Activated CD4-positive, alpha-beta T cell treated with anti-CD3 and anti-CD28 coated beads, Interleukin-2, amount 10 ng/mL, durations not matched to agents 7 days and 5 days (primary cell): Measurements from ENCODE around the gene DLGAP4. TPM values are rescaled to one million over a fixed set of nuclear protein-coding genes. Genes with fewer than 3 reads are reported as not detected.
A peak's percentile ranks its signal among the peaks of the same experiment; 100 is the strongest.
"Not testable (repeated sequence)": the region's sequence is repeated elsewhere in the genome, so short reads cannot be mapped to it uniquely, and the experiment has no call there.

Experiments
- CTCF ChIA-PET: fragments of 350-600 bp; sonication (Branson Sonifier 250); formaldehyde crosslinking; loops from one replicate; lab custom pipeline; 2021; ENCODE audit warnings: antibody characterized with exemption; lab: Charles Lee
- POLR2A ChIA-PET: fragments of 350-600 bp; sonication (Branson Sonifier 250); formaldehyde crosslinking; loops from one replicate; lab custom pipeline; 2021; ENCODE audit warnings: antibody characterized with exemption; lab: Charles Lee
- DNase-seq: peaks from one replicate; pipeline ENCODE4 v3.0.0-alpha.2; 2020
- H3K27ac Mint-ChIP-seq: one replicate; pipeline ENCODE4 v1.8.0; 2021; ENCODE audit warnings: mild to moderate bottlenecking, moderate library complexity, mixed read lengths
- H3K27me3 Mint-ChIP-seq: one replicate; pipeline ENCODE4 v1.8.0; 2021; ENCODE audit warnings: mixed read lengths
- H3K36me3 Mint-ChIP-seq: one replicate; pipeline ENCODE4 v1.8.0; 2021; ENCODE audit warnings: low read depth, mixed read lengths
- H3K4me1 Mint-ChIP-seq: one replicate; pipeline ENCODE4 v1.8.0; 2021; ENCODE audit warnings: mixed read lengths
- H3K4me3 Mint-ChIP-seq: one replicate; pipeline ENCODE4 v1.8.0; 2021; ENCODE audit warnings: mild to moderate bottlenecking, moderate library complexity, mixed read lengths
- H3K9me3 Mint-ChIP-seq: one replicate; pipeline ENCODE4 v1.8.0; 2021; ENCODE audit warnings: mixed read lengths
- total RNA-seq, 2 experiments: library from RNA; stranded (reverse); gene quantifications; one replicate each; pipeline ENCODE4 v1.2.3, GENCODE V29; 2021

Gene DLGAP4
- total RNA-seq, 2 experiments from 2014 or later: 26.2 to 29.5 TPM

DNA sequence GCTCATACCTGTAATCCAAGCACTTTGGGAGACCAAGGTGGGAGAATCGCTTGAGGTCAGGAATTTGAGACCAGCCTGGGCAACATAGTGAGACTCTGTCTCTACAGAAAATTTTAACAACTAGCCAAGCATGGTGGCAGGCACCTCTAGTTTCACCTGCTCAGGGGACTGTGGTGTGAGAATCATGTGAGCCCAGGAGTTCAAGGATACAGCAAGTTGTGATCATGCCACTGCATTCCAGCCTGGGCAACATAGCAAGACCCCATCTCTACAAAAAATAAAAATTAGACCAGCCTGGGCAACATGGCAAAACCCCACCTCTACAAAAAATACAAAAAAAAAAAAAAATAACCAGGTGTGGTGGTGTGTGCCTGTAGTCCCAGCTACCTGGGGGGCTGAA lies 73.8 kb downstream of the DLGAP4 start:
- DNase-seq, H3K9me3 Mint-ChIP-seq, POLR2A ChIA-PET, H3K27me3 Mint-ChIP-seq, H3K4me1 Mint-ChIP-seq, H3K4me3 Mint-ChIP-seq, H3K27ac Mint-ChIP-seq, H3K36me3 Mint-ChIP-seq: not testable (repeated sequence)
- CTCF ChIA-PET: interaction anchor here (0.6 to 1.1 kb wide), 2 partner anchors 10 to 26 kb away, joined by 3 to 4 read pairs; no protein-coding TSS in a partner anchor

DNA sequence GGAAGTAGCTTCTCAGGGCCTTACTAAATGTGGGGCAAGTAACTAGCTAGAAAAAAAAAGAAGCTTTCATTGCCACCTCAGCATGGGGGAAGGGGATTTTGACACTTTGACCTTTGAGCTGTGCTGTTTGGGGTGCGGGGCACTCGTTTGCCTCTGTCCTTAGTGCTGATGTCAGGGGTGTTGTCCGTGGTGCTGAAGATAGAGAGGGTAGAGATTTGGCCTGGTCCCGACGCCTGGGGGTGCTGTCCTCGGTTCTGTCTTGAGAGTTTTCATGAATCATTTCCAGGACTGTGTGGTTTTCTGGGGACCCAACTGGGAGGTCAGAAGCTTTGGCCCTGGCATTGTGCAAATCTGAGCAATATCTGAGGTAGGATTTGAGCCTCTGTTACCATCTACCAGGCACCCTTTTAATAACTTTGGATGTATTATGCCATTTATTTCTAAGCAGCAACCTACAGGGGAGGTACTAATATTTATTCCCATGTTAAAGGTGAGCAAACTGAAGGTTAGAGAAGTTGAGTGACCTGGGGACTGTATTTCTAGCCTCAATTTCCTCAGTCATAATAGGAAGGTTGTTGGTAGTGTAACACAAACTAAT lies 78.0 kb downstream of the DLGAP4 start:
- Mint-ChIP-seq H3K36me3 (no peaks in the 10 kb centered on the region), H3K27me3 (no peaks in the 10 kb centered on the region), H3K27ac (no peak overlapping the region), H3K4me3 (no peak overlapping the region), H3K9me3 (no peaks in the 10 kb centered on the region), H3K4me1 (no peaks in the 10 kb centered on the region)
- DNase-seq: peak; percentile 64
- ChIA-PET POLR2A (interaction anchor here (0.6 kb wide), 1 partner anchor 16 kb away, joined by 5 read pairs; no protein-coding TSS in a partner anchor), CTCF (interaction anchor here (0.7 to 1.2 kb wide), 2 partner anchors 16 to 184 kb away, joined by 3 read pairs; no protein-coding TSS in a partner anchor)

DNA sequence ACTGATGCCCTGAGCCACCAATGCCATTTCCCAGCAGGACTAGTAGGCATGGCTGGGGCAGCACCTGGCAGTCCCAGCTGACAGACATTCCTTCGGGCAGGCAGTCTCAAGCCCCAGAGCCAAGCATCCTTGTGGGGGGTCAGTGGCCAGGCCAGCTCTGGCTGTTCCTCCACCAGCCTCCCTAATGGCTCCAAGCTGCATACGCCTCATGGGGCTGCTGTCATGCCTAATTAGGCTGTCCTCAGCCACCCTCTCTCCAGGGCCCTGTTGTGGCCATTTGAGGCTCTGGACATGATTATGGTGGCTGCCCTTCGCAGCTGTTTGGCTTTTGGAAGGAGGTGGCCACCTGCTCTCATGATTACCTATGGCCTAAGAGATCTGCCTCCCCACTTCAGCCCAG lies 79.4 kb downstream of the DLGAP4 start:
- ChIA-PET POLR2A (no interaction called here), CTCF (no interaction called here)
- Mint-ChIP-seq H3K4me1 (no peaks in the 10 kb centered on the region), H3K36me3 (no peaks in the 10 kb centered on the region), H3K27ac (no peak overlapping the region), H3K9me3 (no peaks in the 10 kb centered on the region), H3K27me3 (no peaks in the 10 kb centered on the region), H3K4me3 (no peak overlapping the region)
- DNase-seq: no peak

- DNase-seq: no peak
- H3K36me3 Mint-ChIP-seq: no peaks in the 10 kb centered on the region
- ChIA-PET POLR2A (no interaction called here), CTCF (no interaction called here)
- H3K4me1 Mint-ChIP-seq: no peaks in the 10 kb centered on the region
- no peaks in the 10 kb centered on the region for H3K27me3 Mint-ChIP-seq
- H3K4me3 Mint-ChIP-seq: no peak overlapping the region
- no peak overlapping the region for H3K27ac Mint-ChIP-seq
- H3K9me3 Mint-ChIP-seq: no peaks in the 10 kb centered on the region
Observed at GRCh38 chr20:36386236-36386635, 80.1 kb downstream of the DLGAP4 start.

DNA sequence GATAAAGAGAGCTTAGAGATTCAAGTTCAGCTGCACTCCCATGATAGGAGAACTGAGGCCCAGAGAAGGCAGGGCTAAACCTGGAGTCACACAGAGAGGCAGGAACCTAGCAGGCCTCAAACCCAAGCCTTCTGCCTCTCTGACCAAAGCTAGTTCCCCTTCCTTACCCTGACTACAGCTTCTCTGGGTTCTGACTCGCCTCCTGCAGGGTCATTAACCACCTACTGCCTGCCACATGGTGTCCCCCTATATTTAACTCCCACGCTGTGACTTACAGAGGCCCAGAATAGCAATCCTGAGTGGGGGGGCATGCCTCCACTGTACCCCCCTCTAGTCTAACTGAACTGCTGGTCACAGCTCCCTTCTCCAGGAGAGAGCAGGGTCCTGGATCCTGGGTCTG lies 84.1 kb downstream of the DLGAP4 start:
- Mint-ChIP-seq H3K9me3 (no peaks in the 10 kb centered on the region), H3K4me1 (no peaks in the 10 kb centered on the region), H3K36me3 (no peaks in the 10 kb centered on the region), H3K27me3 (no peaks in the 10 kb centered on the region), H3K4me3 (no peak overlapping the region), H3K27ac (no peak overlapping the region)
- CTCF ChIA-PET: interaction anchor here (0.9 to 1.2 kb wide), 2 partner anchors 9 to 10 kb away, joined by 4 to 5 read pairs; no protein-coding TSS in a partner anchor
- DNase-seq: no peak
- POLR2A ChIA-PET: no interaction called here

DNA sequence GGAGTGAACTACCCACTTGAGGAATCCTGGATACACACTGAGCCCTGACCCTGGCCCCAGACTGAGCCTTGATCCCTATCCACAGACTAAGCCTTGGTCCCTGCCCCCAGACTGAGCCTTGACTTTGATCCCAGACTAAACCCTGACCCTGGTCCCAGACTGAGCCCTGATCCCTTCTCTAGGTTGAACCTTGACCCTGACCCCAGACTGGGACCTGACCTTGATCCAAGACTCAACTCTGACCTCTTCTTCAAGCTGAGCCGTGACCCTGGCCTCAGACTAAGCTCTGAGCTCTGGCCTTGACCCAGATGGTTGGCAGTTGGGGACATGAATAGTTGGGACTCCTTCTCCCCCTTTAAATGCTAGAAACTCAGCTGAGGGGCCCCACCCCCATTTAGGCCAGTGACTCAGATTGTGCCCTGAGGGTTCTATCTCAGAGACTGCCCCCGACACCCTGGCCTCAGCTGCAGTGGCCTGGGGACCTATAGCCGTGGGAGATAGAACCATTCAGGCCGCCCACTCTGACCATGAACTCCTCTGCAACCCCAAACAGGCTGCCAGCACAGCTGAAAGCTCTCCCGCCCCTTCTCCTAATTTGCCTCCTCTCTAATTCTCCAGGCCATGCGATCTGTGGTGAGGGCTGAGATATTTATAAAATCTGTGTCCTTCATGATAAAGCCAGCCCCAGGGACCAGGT lies 84.7 kb downstream of the DLGAP4 start:
- CTCF ChIA-PET: interaction anchor here (1.2 kb wide), 1 partner anchor 9 kb away, joined by 5 read pairs; no protein-coding TSS in a partner anchor
- H3K27ac Mint-ChIP-seq: no peak overlapping the region
- no peak overlapping the region for H3K4me3 Mint-ChIP-seq
- H3K36me3 Mint-ChIP-seq: no peaks in the 10 kb centered on the region
- H3K9me3 Mint-ChIP-seq: no peaks in the 10 kb centered on the region
- POLR2A ChIA-PET: no interaction called here
- H3K27me3 Mint-ChIP-seq: no peaks in the 10 kb centered on the region
- no peak for DNase-seq
- no peaks in the 10 kb centered on the region for H3K4me1 Mint-ChIP-seq

- H3K36me3 Mint-ChIP-seq: no peaks in the 10 kb centered on the region
- no peaks in the 10 kb centered on the region for H3K27me3 Mint-ChIP-seq
- H3K9me3 Mint-ChIP-seq: peaks cover 3% of the 10 kb centered on the region
- ChIA-PET CTCF (no interaction called here), POLR2A (no interaction called here)
- no peak overlapping the region for H3K4me3 Mint-ChIP-seq
- H3K4me1 Mint-ChIP-seq: no peaks in the 10 kb centered on the region
- DNase-seq: no peak
- H3K27ac Mint-ChIP-seq: no peak overlapping the region
Observed at GRCh38 chr20:36391456-36391855, 85.3 kb downstream of the DLGAP4 start.

DNA sequence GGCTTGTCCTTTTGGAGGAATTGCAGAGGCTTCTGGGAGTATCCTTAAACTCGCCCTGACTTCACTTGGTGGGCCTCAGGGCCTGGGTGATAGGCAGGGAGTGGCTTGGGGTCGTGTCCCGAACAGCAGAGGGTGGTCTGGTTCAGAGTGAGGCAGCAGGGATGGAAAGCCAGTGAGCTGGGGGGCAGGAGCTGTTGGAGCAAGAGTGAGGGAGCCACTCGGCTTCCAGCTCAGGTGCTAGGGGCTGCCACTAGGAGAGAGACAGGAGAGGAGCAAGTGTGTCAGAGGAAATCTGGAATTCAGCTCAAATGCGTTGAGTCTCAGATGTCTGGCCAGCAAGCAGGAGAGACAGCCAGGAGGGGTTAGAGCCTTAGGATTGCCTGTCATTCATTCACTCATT lies 85.8 kb downstream of the DLGAP4 start:
- Mint-ChIP-seq H3K4me3 (no peak overlapping the region), H3K36me3 (no peaks in the 10 kb centered on the region), H3K4me1 (no peaks in the 10 kb centered on the region), H3K9me3 (peaks cover 4% of the 10 kb centered on the region), H3K27me3 (no peaks in the 10 kb centered on the region), H3K27ac (no peak overlapping the region)
- CTCF ChIA-PET: no interaction called here
- no peak for DNase-seq
- POLR2A ChIA-PET: no interaction called here

DNA sequence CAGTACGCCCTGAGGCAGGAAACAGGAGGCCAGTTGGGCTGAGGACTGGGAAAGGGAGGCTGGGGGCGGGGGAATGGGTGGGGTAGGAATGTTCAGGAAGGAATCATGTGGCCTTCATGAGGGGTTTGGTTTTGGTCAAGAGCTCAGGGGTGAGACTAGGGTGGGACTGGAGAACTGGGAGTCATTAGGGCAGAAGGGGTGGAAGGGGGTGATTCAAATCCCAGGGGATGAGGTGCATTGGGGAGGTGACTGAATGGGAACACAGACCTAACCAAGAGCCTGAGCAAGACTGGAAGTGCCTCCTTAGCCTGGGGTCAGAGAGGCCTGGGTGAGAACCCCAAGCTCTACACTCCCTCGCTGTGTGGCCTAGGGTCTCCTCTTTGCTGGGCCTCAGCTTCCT lies 86.8 kb downstream of the DLGAP4 start:
- ChIA-PET POLR2A (no interaction called here), CTCF (no interaction called here)
- no peaks in the 10 kb centered on the region for H3K4me1 Mint-ChIP-seq
- H3K4me3 Mint-ChIP-seq: no peak overlapping the region
- H3K27ac Mint-ChIP-seq: no peak overlapping the region
- no peak for DNase-seq
- H3K27me3 Mint-ChIP-seq: no peaks in the 10 kb centered on the region
- no peaks in the 10 kb centered on the region for H3K36me3 Mint-ChIP-seq
- H3K9me3 Mint-ChIP-seq: peaks cover 4% of the 10 kb centered on the region

DNA sequence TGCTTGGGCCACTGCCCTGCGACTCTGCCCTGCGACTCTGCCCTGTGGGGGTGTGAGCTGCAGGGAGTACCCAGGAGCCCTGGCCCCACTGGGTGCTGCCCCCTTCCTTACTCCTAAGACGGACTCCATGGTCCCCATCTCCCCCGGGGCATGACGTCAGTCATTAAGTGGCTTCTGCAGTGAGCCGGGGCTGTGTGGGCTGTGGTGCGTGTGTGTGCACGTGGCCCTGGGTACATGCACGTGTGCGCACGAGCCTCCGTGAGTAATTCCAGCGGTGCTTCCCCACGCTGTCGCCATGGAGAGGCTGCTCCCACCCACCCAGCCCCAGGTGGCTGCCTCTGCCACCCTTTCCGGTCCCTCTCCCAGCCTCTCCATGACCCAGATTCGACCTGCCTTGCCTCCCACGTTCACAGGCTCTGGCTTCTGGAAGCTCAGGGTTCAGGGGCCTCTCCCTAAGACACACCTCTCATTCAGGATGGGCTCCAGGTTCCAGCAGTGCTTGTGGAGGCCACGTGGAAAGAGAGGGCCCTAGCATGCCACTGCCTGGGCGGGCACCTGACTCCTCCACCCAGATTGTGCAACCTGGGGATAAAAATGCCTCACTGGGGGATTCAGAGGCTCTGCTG lies 88.3 kb downstream of the DLGAP4 start:
- no peaks in the 10 kb centered on the region for H3K36me3 Mint-ChIP-seq
- peaks cover 5% of the 10 kb centered on the region for H3K27me3 Mint-ChIP-seq
- no peak overlapping the region for H3K27ac Mint-ChIP-seq
- CTCF ChIA-PET: no interaction called here
- no peak for DNase-seq
- no peaks in the 10 kb centered on the region for H3K4me1 Mint-ChIP-seq
- H3K4me3 Mint-ChIP-seq: no peak overlapping the region
- POLR2A ChIA-PET: no interaction called here
- H3K9me3 Mint-ChIP-seq: peaks cover 4% of the 10 kb centered on the region

DNA sequence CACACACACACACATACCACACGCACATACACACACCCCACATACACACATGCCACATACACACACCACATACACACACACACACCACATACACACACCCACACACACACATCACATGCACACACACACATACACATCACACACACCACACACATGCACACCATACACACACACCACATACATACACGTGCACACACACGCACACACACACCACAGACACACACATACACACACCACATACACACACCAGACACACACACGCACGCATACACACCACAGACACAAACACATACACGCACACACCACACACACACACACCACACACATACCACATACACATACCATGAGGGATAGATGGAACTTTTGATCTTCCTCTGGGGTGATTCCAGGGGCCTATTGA lies 90.2 kb downstream of the DLGAP4 start:
- ChIA-PET CTCF (no interaction called here), POLR2A (no interaction called here)
- Mint-ChIP-seq H3K4me1 (no peaks in the 10 kb centered on the region), H3K4me3 (no peak overlapping the region), H3K36me3 (no peaks in the 10 kb centered on the region), H3K9me3 (peaks cover 4% of the 10 kb centered on the region), H3K27me3 (peaks cover 10% of the 10 kb centered on the region), H3K27ac (no peak overlapping the region)
- DNase-seq: no peak

DNA sequence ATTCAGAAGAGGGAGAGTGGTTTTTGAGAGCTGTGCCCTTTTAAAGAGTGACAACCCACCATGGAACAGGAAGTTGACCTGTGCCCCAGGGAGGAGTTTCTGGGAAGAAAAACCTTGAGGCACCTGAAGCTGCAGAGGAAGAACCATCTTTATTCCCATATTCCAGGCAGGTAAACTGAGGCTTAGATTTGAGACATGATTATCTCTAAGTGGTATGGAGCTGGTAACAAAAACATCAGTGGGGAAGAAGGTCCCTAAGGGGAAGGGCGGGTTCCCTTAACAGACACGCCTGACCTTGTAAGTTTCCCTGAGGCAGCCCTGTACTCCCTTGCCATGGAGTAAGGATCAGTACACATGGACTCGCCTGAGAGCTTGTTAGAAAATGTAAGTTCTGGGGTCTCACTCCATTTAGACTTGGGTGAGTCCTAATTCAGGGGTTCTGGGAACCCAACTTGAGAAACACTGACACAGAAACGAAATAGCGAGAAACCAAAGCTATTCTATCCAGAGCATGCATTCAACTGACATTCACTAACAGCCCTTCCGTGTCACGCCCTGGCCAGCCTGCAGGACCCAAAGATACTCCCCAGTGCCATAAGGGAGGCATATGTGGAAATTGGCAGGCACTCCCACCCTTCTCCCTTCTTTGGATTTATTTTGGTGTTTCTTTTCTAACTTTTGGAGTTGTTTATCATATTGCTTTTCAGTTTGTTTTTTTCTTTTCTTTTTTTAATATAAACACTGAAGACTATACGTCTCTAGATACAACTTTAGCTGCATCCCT lies 90.9 kb downstream of the DLGAP4 start:
- Mint-ChIP-seq H3K27me3 (peaks cover 16% of the 10 kb centered on the region), H3K4me3 (no peak overlapping the region), H3K36me3 (no peaks in the 10 kb centered on the region), H3K4me1 (no peaks in the 10 kb centered on the region), H3K9me3 (peaks cover 4% of the 10 kb centered on the region), H3K27ac (no peak overlapping the region)
- CTCF ChIA-PET: interaction anchor here (1.0 kb wide), 1 partner anchor 194 kb away, joined by 5 read pairs; no protein-coding TSS in a partner anchor
- DNase-seq: no peak
- POLR2A ChIA-PET: no interaction called here
